ENCODE data around the gene MSRB2.
A peak's percentile ranks its signal among the peaks of the same experiment; 100 is the strongest.
"Not testable (repeated sequence)": the region's sequence is repeated elsewhere in the genome, so short reads cannot be mapped to it uniquely, and the experiment has no call there.

The MSRB2 gene

DNA sequence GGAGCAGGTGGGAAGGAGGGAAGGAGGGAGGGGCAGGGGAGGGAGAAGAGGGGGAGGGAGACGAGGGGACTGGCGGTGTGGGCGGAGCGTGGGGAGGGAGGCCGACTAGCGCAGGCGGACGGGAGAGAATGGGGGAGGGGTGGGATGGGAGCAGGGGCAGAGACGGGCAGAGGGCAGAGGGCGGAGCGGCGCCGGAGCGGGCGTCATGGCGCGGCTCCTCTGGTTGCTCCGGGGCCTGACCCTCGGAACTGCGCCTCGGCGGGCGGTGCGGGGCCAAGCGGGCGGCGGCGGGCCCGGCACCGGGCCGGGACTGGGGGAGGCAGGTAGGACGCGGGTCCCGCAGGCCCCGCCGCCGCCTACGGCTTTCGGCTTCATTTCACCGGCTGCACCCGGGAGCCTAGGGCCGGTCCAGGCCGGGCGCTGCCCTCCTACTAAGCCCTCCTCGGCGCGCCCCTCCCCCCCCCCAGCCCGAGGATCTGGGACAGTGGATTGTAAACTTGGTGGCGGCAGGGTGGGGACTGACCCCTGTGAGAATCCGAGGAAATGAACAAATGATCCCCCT lies at the start of gene MSRB2:
TSS of gene MSRB2 (plus strand) at position 176 of the 562 bp plus-strand sequence. CDS start at position 206, 30 bp downstream.
- FAIRE-seq = no peak

DNA sequence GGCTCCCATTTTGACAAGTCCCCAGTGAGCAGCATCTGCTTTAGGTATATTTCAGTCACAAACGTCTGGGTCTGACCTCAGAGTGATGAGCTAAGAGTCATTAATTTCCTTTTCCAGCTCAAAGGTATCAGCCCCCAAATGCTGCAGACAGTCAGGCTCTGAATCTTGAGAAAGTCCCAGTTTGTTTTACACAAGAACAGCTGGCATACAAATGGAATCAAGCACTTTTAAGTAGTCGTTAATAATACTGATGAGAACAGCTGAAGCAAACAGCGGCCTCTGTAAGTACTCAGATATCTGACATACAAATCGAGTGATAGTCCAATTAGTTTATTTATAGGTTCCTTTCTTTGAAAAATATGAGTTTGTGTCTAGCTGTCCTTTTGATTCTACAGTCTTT lies 49.4 kb upstream of the MSRB2 start:
- no peak for FAIRE-seq

DNA sequence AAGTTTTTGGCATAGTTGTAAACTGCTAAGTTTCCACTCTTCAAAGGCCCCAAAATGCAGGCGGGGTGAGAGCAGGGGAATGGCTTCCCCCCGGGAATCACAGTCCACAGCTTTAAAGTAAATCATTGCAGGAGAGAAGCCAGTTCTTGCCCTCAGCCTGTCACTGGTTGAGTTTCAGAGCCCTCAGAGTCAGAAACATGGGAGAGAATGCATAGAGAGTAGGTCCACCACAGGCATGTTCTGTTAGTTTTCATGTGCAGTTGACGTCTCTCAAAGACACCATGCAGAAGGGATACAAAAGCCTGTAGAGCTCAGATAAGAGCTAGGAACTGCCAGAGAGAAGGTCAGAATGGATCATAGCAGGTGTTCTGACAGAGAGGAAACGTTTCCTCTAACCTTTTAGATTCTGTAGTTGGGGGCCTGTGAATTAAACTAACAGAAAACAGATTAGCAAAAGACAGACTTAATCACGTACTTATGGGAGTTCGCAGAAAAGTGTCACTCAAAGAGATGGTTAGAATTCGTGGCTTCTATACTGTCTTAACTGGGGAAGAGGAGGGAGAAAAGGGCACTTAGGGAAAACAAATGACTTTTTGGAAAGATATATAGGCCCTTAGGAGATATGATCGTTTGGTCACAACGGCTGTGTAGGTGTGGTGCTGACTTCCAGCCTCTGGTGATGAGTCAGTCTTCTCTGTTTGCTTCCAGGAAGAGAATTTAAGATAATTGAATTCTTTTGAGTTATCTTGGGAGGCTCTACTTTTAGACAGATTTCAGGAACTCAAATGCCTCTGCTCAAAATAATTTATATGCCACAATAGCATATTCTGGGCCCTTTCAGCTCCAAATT lies 48.0 kb upstream of the MSRB2 start:
- FAIRE-seq = no peak

DNA sequence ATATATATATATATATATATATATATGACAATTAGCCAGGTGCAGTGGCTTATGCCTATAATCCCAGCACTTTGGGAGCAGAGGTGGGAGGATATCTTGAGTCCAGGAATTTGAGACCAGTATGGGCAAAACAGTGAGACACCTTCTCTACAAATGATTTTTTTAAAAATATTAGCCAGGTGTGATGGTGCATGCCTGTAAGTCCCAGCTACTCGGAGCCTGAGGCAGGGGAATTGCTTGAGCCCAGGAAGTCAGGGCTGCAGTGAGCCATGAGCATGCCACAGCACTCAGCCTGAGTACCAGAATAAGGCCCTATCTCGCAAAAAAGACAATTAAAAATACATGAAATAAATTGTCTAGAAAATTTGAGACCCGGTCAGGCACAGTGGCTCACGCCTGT lies 47.2 kb upstream of the MSRB2 start:
- FAIRE-seq = no peak

DNA sequence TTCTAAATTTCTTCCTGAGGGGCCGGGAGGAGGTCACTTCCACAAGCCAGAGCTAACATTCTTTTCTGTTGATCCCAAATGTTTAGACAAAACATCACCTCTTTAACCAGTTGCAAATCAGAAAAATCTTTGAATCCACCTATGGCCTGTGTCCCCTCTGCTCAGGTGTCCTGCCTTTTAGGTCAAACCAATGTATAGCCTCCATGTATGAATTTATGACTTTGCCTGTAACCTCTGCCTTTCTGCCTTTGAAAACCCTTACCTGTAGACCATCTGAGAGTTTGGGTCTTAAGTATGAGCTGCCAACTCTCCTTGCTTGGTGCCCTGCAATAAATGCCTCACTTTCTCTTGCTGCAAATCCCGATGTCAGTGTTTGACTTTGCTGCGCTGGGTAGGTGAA lies 44.1 kb upstream of the MSRB2 start:
- no peak for FAIRE-seq

DNA sequence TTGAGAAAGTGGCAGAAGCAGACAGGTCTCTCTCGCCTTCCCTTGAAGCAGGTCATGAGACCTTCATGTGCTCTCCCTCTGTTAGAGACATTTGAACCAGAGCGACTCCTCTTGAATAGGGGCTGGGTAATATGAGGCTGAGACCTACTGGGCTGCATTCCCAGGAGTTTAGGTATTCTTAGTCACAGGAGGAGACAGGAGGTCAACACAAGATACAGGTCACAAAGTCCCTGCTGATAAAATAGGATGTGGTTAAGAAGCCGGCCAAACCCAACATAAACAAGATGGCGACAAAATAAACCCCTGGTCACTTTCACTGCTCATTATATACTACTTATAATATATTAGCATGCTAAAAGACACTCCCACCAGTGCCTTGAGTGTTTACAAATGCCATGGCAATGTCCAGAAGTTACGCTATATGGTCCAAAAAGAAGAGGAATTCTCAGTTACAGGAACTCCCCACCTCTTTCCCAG lies 43.5 kb upstream of the MSRB2 start:
- FAIRE-seq = no peak

DNA sequence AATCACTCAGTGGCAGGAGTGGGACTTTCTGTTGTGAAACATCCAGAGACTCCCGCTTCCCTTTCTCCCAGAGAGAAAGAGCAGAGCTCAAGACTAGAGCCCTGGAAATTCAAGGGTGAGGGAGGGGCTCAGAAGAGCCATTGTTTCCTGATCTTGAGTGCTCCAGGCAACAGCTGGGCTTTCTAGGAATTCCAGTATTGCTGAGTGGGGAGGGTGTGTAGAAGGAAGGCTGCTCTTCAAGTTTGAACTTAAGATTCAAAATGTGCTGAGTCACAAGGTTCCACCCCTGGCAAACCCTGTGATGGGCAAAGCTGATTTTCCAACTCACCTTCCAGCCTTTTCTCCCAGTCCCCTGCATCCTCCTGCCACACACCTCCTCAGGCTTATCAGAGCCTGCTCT lies 42.3 kb upstream of the MSRB2 start:
- FAIRE-seq = no peak

DNA sequence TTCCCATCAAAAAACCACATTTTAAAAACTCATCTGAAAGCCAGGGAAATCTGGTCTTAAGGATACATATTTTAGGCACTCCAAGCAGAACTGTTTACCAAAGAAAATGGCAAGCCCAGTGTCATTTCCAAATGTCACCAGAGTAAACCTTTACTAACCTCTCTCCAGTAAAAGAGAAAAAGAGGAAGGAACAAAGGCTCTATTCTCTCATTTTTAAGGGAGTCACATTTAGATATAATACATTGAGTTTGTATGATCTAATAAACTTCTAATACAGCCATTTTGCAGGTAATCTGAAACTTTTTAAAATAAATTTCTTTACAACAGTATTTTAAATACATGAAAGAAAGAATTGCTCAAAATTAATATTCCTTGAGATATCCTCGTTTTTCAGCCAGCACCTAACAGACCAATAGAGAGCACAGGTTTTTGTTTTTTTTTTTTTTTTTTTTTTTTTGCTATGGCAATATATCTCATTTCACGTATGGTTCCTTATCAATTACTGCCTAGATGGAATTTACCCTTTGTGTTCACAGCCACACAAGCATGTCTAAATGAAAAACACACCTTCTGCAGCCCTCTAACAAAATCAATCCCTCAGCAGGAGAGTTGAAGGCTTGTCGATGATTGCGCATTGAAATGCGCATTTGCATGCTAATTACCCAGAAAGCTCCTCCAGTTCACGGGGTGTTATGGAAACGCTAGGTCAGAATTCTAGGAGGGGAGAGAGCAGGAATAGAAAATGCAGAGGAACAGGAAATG lies 39.8 kb upstream of the MSRB2 start:
- FAIRE-seq = peak; percentile 9

DNA sequence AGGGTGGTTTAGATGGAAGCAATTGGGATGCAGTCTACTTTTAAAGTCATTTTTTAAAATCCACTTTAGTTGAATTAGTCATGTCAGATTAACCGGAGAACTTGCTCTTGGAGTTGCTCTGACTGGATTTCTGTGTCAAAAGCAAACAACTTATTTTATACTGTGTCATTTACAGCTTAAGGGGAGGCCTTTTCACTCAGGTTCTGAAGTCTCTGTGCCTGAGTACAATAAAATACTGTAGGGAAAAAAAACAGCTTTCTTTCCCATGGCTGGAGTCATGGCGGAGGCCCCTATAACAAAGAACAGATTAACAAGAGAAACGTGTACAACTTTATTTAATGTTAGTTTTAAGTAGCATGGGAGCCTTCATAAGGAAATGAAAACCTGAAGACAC lies 39.2 kb upstream of the MSRB2 start:
- FAIRE-seq = no peak

DNA sequence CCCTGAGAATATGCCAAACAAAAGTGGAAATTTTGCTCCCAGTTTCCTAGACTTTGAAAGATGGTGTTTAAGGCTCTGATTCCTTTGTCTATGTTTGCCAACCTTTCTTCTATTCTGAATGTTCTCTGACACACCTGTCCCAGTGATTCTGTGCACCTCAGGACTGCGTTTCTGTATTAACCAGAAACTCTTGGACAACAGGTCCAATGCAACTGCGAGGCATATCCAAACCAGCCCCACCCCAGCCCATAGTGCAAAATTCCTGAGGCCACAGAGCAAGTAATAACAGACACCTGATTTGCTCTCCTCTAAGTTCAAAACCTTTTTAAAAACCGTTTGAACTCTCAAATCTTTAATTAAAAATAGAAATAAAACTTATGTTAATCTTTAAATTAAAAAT lies 37.0 kb upstream of the MSRB2 start:
- no peak for FAIRE-seq

DNA sequence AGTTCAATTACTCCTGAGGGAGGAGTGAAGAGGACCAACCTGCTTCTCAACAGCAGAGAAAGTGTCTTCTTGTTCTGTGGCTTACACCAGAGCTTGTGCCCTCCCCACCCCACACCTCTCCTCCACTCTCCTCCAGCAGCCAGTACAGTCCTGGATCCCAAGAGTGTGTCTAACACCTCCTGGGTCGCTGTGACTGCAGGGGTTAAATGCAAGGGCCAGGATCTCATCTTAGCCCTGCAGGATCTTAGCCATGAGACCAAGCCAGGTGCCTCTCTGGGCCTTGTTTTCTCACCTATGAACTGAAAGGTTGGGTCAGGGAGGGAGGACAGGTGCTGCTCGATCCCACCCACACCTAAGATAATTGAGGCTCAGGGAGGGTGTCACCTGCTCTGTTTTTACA lies 34.5 kb upstream of the MSRB2 start:
- no peak for FAIRE-seq

DNA sequence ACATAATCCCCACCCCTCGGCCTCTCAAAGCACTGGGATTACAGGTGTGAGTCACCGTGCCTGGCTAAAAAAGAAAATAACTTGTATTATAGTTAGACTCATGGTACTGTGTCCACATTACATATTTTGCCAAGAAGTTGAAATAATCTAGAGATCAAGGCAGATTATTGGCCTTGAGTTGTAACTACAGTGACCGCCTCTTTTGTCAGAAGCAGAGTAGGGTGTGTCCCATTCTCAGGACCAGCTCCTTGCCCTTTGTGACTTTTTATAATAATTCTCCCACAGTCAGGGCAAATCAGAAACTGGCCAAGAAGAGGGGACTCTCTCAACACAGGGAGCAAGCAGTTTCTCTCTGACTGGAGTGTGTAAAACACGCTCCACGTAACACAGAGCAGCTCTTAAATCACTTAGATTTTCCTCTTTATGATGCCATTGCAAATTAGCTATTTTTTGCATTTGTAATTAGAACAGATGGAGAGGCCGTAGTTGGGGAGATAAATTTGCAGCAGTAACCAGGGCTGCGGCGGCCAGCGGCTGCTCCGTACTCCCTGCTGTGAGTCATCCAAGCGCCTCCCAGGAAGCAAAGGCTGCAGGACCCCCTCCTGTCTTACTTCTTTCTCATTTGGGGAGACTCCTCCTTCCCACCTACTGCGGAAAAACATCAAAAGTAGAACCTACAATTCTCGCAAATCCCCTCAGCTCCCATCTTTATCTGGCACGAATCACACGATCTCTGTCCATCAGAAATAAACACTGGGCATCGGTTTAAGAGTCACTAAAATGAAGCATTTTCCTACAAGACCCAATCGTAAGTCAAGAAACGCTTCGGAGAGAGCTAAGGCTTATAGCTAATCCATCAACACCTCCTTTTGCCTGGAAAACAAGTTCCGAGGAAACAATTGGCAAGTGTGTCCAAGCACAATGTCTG lies 32.1 kb upstream of the MSRB2 start:
- FAIRE-seq = no peak

DNA sequence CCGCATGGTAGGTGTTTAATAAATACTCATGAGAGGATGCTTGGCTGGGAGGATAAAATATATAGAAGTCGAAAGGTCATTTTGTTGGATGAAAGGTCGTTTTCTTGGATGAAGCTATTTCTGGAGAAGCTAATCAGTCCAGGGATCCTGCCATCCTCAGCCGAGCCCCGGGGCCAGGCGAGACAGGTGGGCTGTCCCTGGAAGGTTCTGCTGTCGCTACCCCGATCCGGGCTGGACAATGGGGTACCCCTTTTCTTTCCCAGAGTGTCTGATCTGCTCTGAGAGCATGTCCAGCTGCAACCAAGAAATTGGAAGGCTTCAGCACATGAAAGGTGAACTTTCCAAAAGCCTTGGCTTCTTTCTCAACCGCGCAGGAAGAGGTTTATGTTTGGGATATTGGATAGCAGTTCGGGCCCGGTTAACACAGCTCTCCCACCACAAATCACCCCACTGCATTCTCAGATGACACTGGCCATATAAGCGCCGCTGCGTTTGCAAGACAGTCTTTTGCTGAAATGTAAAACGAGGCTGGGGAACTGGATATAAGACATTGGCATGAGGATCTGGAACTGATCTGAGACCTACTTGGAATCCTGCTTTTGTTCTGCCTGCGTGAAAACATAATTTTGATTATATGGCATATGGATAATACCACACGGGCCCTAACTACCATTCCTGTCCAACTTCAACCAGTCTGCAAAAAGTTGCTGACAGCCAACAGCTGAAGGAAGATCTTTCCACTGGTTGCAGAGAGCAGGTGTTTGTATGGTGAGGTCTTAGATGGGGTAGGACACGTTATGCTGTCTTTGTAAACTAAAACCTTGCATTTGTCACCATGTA lies 31.2 kb upstream of the MSRB2 start:
- no peak for FAIRE-seq

DNA sequence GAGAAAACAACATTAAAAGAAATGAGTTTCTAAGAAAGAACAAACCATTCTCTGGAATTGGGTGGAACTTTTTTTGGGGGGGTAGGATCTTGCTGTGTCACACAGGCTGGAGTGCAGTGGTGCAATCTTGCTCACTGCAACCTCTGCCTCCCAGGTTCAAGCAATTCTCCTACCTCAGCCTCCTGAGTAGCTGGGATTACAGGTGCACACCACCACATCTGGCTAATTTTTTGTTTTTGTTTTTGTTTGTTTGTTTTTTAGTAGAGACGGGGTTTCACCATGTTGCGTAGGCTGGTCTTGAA lies 30.6 kb upstream of the MSRB2 start:
- FAIRE-seq = not testable (repeated sequence)

DNA sequence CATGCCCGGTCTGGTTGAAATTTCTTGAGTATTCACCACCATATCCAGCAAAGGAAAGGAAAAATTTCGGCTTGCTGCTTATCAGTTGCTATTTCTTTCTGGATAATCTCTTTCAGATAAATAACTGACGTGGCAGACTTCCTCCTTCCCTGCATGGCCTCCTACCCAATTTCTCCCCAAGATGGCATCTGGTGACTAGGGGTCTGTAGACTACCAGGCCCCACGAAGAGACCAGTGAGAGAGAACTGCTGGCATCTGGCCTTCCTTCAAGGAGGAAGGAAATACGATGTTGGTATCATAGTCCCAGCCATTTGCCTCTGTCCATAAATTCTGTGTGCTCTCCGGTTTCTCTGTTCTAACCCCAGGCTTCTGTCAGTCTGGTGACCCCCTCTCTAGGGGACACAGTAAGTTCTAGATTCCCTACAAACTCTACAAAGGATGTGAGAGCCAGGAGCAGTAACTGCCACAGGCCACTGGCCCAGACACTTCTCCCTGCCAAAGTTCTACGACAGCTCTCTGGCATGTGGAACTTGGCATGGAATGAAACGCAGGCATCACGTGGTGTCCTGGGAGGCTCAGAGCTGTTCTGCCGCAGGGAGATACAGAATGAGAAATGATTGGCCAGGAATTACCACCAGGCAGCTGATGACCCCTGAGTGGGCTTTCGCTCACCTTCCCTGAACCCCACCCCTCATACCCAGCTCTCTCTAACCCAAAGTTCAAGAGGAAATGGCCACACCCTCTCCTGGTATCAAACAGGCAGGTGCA lies 30.0 kb upstream of the MSRB2 start:
- FAIRE-seq = no peak

DNA sequence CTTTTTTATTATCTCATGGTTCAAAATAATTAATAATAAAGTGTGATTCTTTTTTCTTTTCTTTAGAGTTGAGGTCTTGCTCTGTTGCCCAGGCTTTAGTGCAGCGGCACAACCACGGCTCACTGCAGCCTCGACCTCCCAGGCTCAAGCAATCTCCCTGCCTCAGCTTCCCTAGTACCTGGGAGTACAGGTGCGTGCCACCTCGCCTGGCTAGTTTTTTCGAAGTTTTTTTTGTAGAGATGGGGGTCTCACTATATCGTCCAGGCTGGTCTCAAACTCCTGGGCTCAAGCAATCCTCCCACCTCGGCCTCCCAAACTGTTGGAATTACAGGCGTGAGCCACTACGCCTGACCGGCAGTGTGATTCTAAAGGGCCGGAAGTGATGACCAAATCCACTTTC lies 28.0 kb upstream of the MSRB2 start:
- FAIRE-seq = no peak

DNA sequence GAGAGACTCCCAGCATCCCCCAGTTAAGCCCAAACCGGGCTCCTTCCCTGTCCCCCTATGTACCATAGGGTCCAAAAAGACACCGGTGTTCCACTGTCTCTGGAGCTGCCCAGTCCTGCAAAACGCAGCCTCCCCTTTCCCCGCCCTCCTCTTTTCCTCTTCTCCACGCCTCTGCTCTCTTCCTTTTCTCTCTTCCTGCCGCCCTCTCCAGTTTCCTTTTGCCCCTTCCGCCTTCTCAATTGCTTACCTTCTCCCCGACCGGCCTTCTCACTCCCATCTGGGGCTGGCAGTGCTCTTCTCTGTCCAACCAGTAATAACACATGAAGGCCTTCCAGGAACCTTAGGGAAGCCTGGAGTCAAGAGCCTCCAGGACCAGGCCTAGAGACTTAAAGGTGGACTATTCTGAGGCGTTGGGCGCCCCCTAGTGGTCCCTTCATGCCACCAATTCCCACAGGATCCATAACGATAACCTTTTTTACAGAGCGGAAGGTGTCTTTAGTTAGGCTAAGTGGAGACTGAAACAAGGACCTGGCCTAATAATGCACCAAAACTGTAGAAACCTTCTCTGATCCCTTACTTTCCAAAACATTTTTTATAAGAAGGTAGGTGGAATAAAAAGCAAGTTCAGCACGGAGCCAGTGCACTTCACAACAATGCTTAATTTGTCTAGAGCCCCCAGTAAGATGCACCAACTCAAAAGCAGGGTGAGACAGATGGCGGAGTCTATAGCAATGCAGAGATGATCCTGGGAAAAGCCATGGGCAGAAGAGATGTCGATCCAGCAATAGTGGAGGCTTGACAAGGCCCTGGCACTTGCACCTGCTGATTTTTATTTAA lies 27.2 kb upstream of the MSRB2 start:
- FAIRE-seq = no peak

DNA sequence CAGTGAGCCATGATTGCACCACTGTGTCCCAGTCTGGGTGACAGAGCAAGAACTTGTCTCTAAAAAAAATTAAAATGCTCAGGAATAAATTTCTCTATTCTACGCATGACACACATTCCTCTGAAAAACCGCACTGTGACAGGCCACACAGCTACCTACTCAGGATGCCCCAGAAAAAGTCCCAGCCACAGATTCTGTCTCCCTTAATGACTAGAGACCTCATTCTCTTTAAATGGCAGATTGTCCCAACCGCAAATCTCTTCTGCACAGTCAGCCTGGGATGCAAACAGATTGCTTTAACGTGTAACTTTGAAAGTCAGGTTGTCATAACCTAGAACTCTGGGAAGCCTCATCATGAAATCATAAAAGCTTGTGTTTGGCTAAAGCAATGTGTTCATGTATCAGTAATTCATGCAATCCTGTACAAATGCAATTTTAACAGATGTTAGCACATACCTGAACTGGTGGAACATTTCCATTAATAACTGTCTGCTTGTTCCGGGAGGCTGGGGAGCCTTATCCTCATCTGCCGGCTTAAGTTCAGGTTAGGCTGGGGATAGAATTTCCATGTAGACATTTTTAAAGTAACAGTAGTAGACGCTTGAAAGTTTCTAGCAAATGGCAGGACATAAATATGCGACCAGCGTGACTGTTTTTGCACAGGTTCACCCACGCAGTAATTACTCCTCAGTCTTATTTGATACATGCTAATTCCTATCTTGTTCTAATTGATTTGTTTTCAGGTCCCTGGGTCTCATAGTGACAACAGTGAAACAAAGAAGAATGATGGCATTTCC lies 26.2 kb upstream of the MSRB2 start:
- FAIRE-seq = no peak

Data from islet of Langerhans (tissue), 1 donor.